Vagina (tissue), 2 donors: ENCODE data around the gene CTNNB1. TPM values are rescaled to one million over a fixed set of nuclear protein-coding genes. Genes with fewer than 3 reads are reported as not detected.

Experiments
- DNase-seq, 2 donors: peaks; one replicate each; pipeline ENCODE4 v3.0.0-alpha.2; 2017; ENCODE audit errors: extremely low spot score in 2 of 2
- H3K27ac ChIP-seq: fragments of 200-600 bp; sonication (generic); one replicate; pipeline ENCODE4 v1.5.1; 2019
- H3K27me3 ChIP-seq: fragments of 200-600 bp; sonication (generic); one replicate; pipeline ENCODE4 v1.5.1; 2019
- H3K36me3 ChIP-seq, 2 donors: fragments of 200-600 bp; sonication (generic); one replicate each; pipeline ENCODE4 v1.5.1; 2017 to 2019
- H3K4me1 ChIP-seq: fragments of 200-600 bp; sonication (generic); one replicate; pipeline ENCODE4 v1.5.1; 2019
- H3K4me3 ChIP-seq, 2 donors: fragments of 200-600 bp; sonication (generic); 1 replicate in 1 of 2; 2 replicates in 1 of 2; pipeline ENCODE4 v1.5.1; 2016 to 2019
- H3K9me3 ChIP-seq: fragments of 200-600 bp; sonication (generic); one replicate; pipeline ENCODE4 v1.5.1; 2019
- CTCF ChIP-seq, 3 experiments: fragments of 450-650 bp in 2 of 3; fragments of 200-600 bp in 1 of 3; sonication (generic) in 1 of 3; IDR thresholded peaks; one replicate each; pipeline ENCODE4 v1.5.1; 2017 to 2019; ENCODE audit warnings: antibody characterized with exemption in 3 of 3, mild to moderate bottlenecking in 2 of 3, moderate library complexity in 2 of 3
- POLR2A ChIP-seq, 2 donors: fragments of 450-650 bp; IDR thresholded peaks; one replicate each; pipeline ENCODE4 v1.6.1; 2017; ENCODE audit warnings: antibody characterized with exemption in 2 of 2, mild to moderate bottlenecking in 2 of 2, moderate library complexity in 2 of 2
- POLR2AphosphoS5 ChIP-seq, 2 donors: sonication (generic); formaldehyde crosslinking; IDR thresholded peaks; one replicate each; pipeline ENCODE4 v1.9.0; 2017; ENCODE audit warnings: antibody characterized with exemption in 2 of 2, mild to moderate bottlenecking in 2 of 2, low read depth in 1 of 2; ENCODE audit not compliant: insufficient read depth in 1 of 2
- intact Hi-C: fragments of 100-400 bp; cut with DNase I; formaldehyde crosslinking; loops from one replicate; pipeline ENCODE4 v1.15.1; 2023
- total RNA-seq: library from RNA; depleted of rRNA; stranded (reverse); fragments of >200 nt; gene quantifications from one replicate; pipeline ENCODE4 v1.2.3, GENCODE V29; 2016

CTNNB1 gene
- total RNA-seq, 1 donor from 2014 or later = 505 TPM

GRCh38 chr3:41250825-41251224, 51.5 kb downstream of the CTNNB1 start:
- H3K4me3 ChIP-seq = no peak overlapping the region
- no peaks in the 10 kb centered on the region for H3K36me3 ChIP-seq
- TF ChIP-seq CTCF (IDR thresholded peaks at IDR 0.05) (no peak), POLR2A (IDR thresholded peaks at IDR 0.05) (no peak), POLR2AphosphoS5 (IDR thresholded peaks at IDR 0.05; ENCODE audit: insufficient read depth in 1 of 2, low read depth in 1 of 2) (no peak)
- intact Hi-C loops = no loop called here
- no peaks in the 10 kb centered on the region for H3K9me3 ChIP-seq
- no peaks in the 10 kb centered on the region for H3K4me1 ChIP-seq
- no peak for DNase-seq
- no peak overlapping the region for H3K27ac ChIP-seq
- H3K27me3 ChIP-seq = no peaks in the 10 kb centered on the region

- DNase-seq = no peak
- Histone ChIP-seq H3K27ac (no peak overlapping the region), H3K4me3 (no peak overlapping the region), H3K9me3 (no peaks in the 10 kb centered on the region), H3K4me1 (no peaks in the 10 kb centered on the region), H3K36me3 (no peaks in the 10 kb centered on the region), H3K27me3 (no peaks in the 10 kb centered on the region)
- intact Hi-C loops = no loop called here
- TF ChIP-seq POLR2A (IDR thresholded peaks at IDR 0.05) = no peak
- TF ChIP-seq POLR2AphosphoS5 (IDR thresholded peaks at IDR 0.05; ENCODE audit: insufficient read depth in 1 of 2, low read depth in 1 of 2) = no peak
- TF ChIP-seq CTCF (IDR thresholded peaks at IDR 0.05) = no peak
Measured at GRCh38 chr3:41251593-41251992, 52.3 kb downstream of the CTNNB1 start.

- Histone ChIP-seq H3K9me3 (no peaks in the 10 kb centered on the region), H3K27ac (no peak overlapping the region), H3K27me3 (no peaks in the 10 kb centered on the region), H3K4me3 (no peak overlapping the region), H3K36me3 (no peaks in the 10 kb centered on the region), H3K4me1 (peaks cover 12% of the 10 kb centered on the region)
- no peak for DNase-seq
- intact Hi-C loops = no loop called here
- TF ChIP-seq CTCF (IDR thresholded peaks at IDR 0.05) (no peak), POLR2AphosphoS5 (IDR thresholded peaks at IDR 0.05; ENCODE audit: insufficient read depth in 1 of 2, low read depth in 1 of 2) (no peak), POLR2A (IDR thresholded peaks at IDR 0.05) (no peak)
Measured at GRCh38 chr3:41258239-41258800, 59.0 kb downstream of the CTNNB1 start.

- TF ChIP-seq CTCF (IDR thresholded peaks at IDR 0.05) (no peak), POLR2AphosphoS5 (IDR thresholded peaks at IDR 0.05; ENCODE audit: insufficient read depth in 1 of 2, low read depth in 1 of 2) (no peak), POLR2A (IDR thresholded peaks at IDR 0.05) (no peak)
- Histone ChIP-seq H3K27me3 (no peaks in the 10 kb centered on the region), H3K36me3 (no peaks in the 10 kb centered on the region), H3K4me1 (peaks cover 12% of the 10 kb centered on the region), H3K9me3 (no peaks in the 10 kb centered on the region), H3K4me3 (no peak overlapping the region), H3K27ac (no peak overlapping the region)
- intact Hi-C loops = no loop called here
- no peak for DNase-seq
Measured at GRCh38 chr3:41259449-41260062, 60.3 kb downstream of the CTNNB1 start.

GRCh38 chr3:41260063-41260450, 60.8 kb downstream of the CTNNB1 start:
- Histone ChIP-seq H3K4me1 (peaks cover 12% of the 10 kb centered on the region), H3K4me3 (no peak overlapping the region), H3K36me3 (no peaks in the 10 kb centered on the region), H3K9me3 (no peaks in the 10 kb centered on the region), H3K27me3 (no peaks in the 10 kb centered on the region), H3K27ac (no peak overlapping the region)
- DNase-seq = no peak
- TF ChIP-seq POLR2A (IDR thresholded peaks at IDR 0.05) (no peak), CTCF (IDR thresholded peaks at IDR 0.05) (no peak), POLR2AphosphoS5 (IDR thresholded peaks at IDR 0.05; ENCODE audit: insufficient read depth in 1 of 2, low read depth in 1 of 2) (no peak)
- intact Hi-C loops = no loop called here
